NAMALWA (cell line): ENCODE results near the gene USP17L15.
"Not testable (repeated sequence)": the region's sequence is repeated elsewhere in the genome, so short reads cannot be mapped to it uniquely, and the experiment has no call there.

Experiments used
- DNase-seq: peaks from one replicate; pipeline ENCODE4 v3.0.0-alpha.2; 2015; ENCODE audit warnings: low spot score

The USP17L15 gene, protein sequence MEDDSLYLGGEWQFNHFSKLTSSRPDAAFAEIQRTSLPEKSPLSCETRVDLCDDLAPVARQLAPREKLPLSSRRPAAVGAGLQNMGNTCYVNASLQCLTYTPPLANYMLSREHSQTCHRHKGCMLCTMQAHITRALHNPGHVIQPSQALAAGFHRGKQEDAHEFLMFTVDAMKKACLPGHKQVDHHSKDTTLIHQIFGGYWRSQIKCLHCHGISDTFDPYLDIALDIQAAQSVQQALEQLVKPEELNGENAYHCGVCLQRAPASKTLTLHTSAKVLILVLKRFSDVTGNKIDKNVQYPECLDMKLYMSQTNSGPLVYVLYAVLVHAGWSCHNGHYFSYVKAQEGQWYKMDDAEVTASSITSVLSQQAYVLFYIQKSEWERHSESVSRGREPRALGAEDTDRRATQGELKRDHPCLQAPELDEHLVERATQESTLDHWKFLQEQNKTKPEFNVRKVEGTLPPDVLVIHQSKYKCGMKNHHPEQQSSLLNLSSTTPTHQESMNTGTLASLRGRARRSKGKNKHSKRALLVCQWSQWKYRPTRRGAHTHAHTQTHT

DNA sequence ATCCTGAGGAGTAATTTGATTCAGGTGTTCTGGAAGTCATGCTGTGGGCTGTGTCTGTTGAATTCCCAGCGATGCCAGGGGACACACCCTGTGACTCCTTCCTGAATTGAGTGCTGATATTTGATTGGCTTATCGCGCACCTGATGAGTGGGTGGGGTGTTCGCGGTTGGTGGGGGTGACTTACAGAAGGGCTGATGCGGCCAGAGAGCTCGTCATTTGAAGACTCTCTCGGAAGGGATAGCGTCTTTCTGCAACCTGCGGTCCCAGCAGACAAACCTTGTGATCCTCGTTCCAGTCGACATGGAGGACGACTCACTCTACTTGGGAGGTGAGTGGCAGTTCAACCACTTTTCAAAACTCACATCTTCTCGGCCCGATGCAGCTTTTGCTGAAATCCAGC lies at the start of gene USP17L15:
Gene USP17L15 (plus strand): TSS at position 301 of the 400 bp plus-strand sequence. CDS start 0 bp downstream, at position 301.
- not testable (repeated sequence) for DNase-seq

DNA sequence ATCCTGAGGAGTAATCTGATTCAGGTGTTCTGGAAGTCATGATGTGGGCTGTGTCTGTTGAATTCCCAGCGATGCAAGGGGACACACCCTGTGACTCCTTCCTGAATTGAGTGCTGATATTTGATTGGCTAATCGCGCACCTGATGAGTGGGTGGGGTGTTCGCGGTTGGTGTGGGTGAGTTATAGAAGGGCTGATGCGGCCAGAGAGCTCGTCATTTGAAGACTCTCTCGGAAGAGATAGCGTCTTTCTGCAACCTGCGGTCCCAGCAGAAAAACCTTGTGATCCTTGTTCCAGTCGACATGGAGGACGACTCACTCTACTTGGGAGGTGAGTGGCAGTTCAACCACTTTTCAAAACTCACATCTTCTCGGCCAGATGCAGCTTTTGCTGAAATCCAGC lies 23.8 kb upstream of the USP17L15 start, which contains the start of gene USP17L10:
Gene USP17L10 (plus strand): TSS at position 301 of the 400 bp plus-strand sequence. CDS start 0 bp downstream, at position 301.
- DNase-seq = not testable (repeated sequence)

DNA sequence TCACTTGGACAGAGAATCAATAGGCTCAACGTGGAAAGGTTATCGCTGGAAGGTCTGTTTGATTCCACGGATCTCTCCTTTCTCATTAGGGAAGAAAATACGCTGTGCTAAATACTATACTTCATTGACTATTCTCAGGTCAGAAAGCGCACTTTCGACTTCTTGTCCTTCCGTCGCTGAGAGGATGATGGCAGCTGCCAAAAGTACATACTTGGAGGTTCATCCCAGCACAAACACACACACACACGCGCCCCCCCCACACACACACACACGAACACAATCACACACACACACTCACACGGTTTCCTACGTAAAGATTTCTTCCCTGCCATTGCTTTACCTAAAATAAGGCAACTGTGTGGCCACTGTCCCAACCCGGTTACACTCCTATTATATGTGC lies 19.5 kb upstream of the USP17L15 start:
- DNase-seq = not testable (repeated sequence)

DNA sequence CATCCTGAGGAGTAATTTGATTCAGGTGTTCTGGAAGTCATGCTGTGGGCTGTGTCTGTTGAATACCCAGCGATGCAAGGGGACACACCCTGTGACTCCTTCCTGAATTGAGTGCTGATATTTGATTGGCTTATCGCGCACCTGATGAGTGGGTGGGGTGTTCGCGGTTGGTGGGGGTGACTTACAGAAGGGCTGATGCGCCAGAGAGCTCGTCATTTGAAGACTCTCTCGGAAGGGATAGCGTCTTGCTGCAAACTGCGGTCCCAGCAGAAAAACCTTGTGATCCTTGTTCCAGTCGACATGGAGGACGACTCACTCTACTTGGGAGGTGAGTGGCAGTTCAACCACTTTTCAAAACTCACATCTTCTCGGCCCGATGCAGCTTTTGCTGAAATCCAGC lies 19.1 kb upstream of the USP17L15 start, which contains the start of gene USP17L11:
Gene USP17L11 (plus strand): TSS at position 301 of the 400 bp plus-strand sequence. CDS start 0 bp downstream, at position 301.
- DNase-seq = not testable (repeated sequence)

DNA sequence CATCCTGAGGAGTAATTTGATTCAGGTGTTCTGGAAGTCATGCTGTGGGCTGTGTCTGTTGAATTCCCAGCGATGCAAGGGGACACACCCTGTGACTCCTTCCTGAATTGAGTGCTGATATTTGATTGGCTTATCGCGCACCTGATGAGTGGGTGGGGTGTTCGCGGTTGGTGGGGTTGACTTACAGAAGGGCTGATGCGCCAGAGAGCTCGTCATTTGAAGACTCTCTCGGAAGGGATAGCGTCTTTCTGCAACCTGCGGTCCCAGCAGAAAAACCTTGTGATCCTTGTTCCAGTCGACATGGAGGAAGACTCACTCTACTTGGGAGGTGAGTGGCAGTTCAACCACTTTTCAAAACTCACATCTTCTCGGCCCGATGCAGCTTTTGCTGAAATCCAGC lies 14.3 kb upstream of the USP17L15 start, which contains the start of gene USP17L12:
Gene USP17L12 (plus strand): TSS at position 301 of the 400 bp plus-strand sequence. CDS start 0 bp downstream, at position 301.
- DNase-seq = not testable (repeated sequence)

DNA sequence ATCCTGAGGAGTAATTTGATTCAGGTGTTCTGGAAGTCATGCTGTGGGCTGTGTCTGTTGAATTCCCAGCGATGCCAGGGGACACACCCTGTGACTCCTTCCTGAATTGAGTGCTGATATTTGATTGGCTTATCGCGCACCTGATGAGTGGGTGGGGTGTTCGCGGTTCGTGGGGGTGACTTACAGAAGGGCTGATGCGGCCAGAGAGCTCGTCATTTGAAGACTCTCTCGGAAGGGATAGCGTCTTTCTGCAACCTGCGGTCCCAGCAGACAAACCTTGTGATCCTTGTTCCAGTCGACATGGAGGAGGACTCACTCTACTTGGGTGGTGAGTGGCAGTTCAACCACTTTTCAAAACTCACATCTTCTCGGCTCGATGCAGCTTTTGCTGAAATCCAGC lies 9.6 kb upstream of the USP17L15 start, which contains the start of gene USP17L13:
Gene USP17L13 (plus strand): TSS at position 301 of the 400 bp plus-strand sequence. CDS start 0 bp downstream, at position 301.
- DNase-seq = not testable (repeated sequence)

DNA sequence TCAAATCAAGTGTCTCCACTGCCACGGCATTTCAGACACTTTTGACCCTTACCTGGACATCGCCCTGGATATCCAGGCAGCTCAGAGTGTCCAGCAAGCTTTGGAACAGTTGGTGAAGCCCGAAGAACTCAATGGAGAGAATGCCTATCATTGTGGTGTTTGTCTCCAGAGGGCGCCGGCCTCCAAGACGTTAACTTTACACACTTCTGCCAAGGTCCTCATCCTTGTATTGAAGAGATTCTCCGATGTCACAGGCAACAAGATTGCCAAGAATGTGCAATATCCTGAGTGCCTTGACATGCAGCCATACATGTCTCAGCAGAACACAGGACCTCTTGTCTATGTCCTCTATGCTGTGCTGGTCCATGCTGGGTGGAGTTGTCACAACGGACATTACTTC lies 3.9 kb upstream of the USP17L15 start:
- not testable (repeated sequence) for DNase-seq

DNA sequence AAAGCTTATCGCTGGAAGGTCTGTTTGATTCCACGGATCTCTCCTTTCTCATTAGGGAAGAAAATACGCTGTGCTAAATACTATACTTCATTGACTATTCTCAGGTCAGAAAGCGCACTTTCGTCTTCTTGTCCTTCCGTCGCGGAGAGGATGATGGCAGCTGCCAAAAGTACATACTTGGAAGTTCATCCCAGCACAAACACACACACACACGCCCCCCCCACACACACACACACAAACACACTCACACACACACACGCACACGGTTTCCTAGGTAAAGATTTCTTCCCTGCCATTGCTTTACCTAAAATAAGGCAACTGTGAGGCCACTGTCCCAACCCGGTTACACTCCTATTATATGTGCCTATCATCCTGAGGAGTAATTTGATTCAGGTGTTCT lies 4.3 kb downstream of the USP17L15 start:
- not testable (repeated sequence) for DNase-seq

DNA sequence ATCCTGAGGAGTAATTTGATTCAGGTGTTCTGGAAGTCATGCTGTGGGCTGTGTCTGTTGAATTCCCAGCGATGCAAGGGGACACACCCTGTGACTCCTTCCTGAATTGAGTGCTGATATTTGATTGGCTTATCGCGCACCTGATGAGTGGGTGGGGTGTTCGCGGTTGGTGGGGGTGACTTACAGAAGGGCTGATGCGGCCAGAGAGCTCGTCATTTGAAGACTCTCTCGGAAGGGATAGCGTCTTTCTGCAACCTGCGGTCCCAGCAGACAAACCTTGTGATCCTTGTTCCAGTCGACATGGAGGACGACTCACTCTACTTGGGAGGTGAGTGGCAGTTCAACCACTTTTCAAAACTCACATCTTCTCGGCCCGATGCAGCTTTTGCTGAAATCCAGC lies 9.4 kb downstream of the USP17L15 start, which contains the start of gene USP17L17:
Gene USP17L17 (plus strand): TSS at position 301 of the 400 bp plus-strand sequence. CDS start 0 bp downstream, at position 301.
- not testable (repeated sequence) for DNase-seq

DNA sequence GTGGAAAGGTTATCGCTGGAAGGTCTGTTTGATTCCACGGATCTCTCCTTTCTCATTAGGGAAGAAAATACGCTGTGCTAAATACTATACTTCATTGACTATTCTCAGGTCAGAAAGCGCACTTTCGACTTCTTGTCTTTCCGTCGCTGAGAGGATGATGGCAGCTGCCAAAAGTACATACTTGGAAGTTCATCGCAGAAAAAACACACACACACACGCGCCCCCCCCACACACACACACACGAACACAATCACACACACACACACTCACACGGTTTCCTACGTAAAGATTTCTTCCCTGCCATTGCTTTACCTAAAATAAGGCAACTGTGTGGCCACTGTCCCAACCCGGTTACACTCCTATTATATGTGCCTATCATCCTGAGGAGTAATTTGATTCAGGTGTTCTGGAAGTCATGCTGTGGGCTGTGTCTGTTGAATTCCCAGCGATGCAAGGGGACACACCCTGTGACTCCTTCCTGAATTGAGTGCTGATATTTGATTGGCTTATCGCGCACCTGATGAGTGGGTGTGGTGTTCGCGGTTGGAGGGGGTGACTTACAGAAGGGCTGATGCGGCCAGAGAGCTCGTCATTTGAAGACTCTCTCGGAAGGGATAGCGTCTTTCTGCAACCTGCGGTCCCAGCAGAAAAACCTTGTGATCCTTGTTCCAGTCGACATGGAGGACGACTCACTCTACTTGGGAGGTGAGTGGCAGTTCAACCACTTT lies 13.9 kb downstream of the USP17L15 start, which contains the start of gene USP17L18:
Gene USP17L18 (plus strand): TSS at position 678 of the 728 bp plus-strand sequence. CDS start 0 bp downstream, at position 678.
- not testable (repeated sequence) for DNase-seq

DNA sequence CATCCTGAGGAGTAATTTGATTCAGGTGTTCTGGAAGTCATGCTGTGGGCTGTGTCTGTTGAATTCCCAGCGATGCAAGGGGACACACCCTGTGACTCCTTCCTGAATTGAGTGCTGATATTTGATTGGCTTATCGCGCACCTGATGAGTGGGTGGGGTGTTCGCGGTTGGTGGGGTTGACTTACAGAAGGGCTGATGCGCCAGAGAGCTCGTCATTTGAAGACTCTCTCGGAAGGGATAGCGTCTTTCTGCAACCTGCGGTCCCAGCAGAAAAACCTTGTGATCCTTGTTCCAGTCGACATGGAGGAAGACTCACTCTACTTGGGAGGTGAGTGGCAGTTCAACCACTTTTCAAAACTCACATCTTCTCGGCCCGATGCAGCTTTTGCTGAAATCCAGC lies 18.9 kb downstream of the USP17L15 start, which contains the start of gene USP17L19:
Gene USP17L19 (plus strand): TSS at position 301 of the 400 bp plus-strand sequence. CDS start 0 bp downstream, at position 301.
- not testable (repeated sequence) for DNase-seq

DNA sequence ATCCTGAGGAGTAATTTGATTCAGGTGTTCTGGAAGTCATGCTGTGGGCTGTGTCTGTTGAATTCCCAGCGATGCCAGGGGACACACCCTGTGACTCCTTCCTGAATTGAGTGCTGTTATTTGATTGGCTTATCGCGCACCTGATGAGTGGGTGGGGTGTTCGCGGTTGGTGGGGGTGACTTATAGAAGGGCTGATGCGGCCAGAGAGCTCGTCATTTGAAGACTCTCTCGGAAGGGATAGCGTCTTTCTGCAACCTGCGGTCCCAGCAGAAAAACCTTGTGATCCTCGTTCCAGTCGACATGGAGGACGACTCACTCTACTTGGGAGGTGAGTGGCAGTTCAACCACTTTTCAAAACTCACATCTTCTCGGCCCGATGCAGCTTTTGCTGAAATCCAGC lies 23.6 kb downstream of the USP17L15 start, which contains the start of gene USP17L20:
Gene USP17L20 (plus strand): TSS at position 301 of the 400 bp plus-strand sequence. CDS start 0 bp downstream, at position 301.
- not testable (repeated sequence) for DNase-seq

DNA sequence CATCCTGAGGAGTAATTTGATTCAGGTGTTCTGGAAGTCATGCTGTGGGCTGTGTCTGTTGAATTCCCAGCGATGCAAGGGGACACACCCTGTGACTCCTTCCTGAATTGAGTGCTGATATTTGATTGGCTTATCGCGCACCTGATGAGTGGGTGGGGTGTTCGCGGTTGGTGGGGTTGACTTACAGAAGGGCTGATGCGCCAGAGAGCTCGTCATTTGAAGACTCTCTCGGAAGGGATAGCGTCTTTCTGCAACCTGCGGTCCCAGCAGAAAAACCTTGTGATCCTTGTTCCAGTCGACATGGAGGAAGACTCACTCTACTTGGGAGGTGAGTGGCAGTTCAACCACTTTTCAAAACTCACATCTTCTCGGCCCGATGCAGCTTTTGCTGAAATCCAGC lies 28.4 kb downstream of the USP17L15 start, which contains the start of gene USP17L21:
Gene USP17L21 (plus strand): TSS at position 301 of the 400 bp plus-strand sequence. CDS start 0 bp downstream, at position 301.
- DNase-seq = not testable (repeated sequence)

DNA sequence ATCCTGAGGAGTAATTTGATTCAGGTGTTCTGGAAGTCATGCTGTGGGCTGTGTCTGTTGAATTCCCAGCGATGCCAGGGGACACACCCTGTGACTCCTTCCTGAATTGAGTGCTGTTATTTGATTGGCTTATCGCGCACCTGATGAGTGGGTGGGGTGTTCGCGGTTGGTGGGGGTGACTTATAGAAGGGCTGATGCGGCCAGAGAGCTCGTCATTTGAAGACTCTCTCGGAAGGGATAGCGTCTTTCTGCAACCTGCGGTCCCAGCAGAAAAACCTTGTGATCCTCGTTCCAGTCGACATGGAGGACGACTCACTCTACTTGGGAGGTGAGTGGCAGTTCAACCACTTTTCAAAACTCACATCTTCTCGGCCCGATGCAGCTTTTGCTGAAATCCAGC lies 33.1 kb downstream of the USP17L15 start, which contains the start of gene USP17L22:
Gene USP17L22 (plus strand): TSS at position 301 of the 400 bp plus-strand sequence. CDS start 0 bp downstream, at position 301.
- DNase-seq = not testable (repeated sequence)

DNA sequence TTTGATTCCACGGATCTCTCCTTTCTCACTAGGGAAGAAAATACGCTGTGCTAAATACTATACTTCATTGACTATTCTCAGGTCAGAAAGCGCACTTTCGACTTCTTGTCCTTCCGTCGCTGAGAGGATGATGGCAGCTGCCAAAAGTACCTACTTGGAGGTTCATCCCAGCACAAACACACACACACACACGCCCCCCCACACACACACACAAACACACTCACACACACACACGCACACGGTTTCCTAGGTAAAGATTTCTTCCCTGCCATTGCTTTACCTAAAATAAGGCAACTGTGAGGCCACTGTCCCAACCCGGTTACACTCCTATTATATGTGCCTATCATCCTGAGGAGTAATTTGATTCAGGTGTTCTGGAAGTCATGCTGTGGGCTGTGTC lies 37.5 kb downstream of the USP17L15 start:
- not testable (repeated sequence) for DNase-seq
